ENCODE measurements around the gene CHN1. TPM values are rescaled to one million over a fixed set of nuclear protein-coding genes. Genes with fewer than 3 reads are reported as not detected.

Gene CHN1
- total RNA-seq, 4 donors from 2014 or later, result 7.8 to 9.7 (median 9.4) TPM

GRCh38 chr2:174778085-174778981 is 226.8 kb downstream of the CHN1 start:
- TF ChIP-seq POLR2A (IDR thresholded peaks at IDR 0.05) (no peak), CTCF (IDR thresholded peaks at IDR 0.05) (no peak)
- no peak overlapping the region for H3K27ac ChIP-seq
- intact Hi-C loops (cut with DNase I), result no loop called here
- H3K4me1 ChIP-seq, result peaks cover 0 to 4% of the 10 kb centered on the region in 2 donors
- H3K36me3 ChIP-seq, result no peaks in the 10 kb centered on the region
- DNase-seq, result peak; percentile 12 to 15
- no peaks in the 10 kb centered on the region for H3K27me3 ChIP-seq
- H3K9me3 ChIP-seq, result no peaks in the 10 kb centered on the region
- WGBS, 2 donors, result 74 to 77% methylated on average over 10 to 13 of the region's 13 CpGs
- no peak overlapping the region for H3K4me3 ChIP-seq (replicated peaks in 1 of 3)

DNA sequence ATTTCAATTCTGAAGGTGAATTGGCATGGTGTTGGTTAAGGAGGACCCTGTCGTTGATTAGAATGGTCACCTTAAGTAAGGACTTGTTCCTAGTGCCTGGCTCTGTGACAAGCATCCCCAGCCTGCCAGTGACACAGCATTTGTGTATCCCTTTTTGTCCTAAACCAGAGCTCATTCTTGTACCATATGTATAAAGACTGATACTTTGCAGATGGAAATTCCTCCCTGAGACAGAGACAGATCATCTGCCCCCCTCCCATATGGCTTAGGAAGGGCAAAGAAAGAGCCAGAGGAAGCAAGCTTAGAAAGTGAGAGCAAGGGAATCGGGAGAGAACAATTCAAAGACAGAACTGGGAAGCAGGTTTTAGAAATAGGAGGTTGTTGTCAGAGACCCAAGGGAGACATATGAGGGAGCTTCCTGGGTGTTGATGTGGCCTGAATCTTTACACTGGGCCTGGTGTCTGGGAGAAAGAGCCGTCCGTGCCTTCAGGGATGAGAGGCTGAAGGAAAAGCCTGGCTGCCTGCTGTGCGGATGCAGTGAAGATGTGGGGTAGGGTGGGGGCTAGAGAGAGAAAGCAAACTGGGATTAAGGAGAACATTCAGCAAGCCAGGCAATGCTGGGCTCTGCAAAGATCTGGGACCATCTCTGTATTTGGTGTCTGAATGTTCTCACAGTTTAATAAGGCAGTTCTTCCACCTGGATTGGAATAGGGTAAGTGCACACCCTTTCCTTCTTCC is 227.7 kb downstream of the CHN1 start:
- no peak for DNase-seq
- no peaks in the 10 kb centered on the region for H3K9me3 ChIP-seq
- 83 to 84% methylated on average over 5 of the region's 5 CpGs for WGBS, 2 donors
- no peaks in the 10 kb centered on the region for H3K36me3 ChIP-seq
- H3K27me3 ChIP-seq, result no peaks in the 10 kb centered on the region
- H3K4me1 ChIP-seq, result peaks cover 0 to 4% of the 10 kb centered on the region in 2 donors
- no peak for TF ChIP-seq CTCF (IDR thresholded peaks at IDR 0.05)
- no peak for TF ChIP-seq POLR2A (IDR thresholded peaks at IDR 0.05)
- H3K27ac ChIP-seq, result no peak overlapping the region
- intact Hi-C loops (cut with DNase I), result no loop called here
- H3K4me3 ChIP-seq (replicated peaks in 1 of 3), result no peak overlapping the region

- 81 to 83% methylated on average over 3 of the region's 3 CpGs for WGBS, 2 donors
- Histone ChIP-seq H3K4me3 (replicated peaks in 1 of 3) (no peak overlapping the region), H3K9me3 (no peaks in the 10 kb centered on the region), H3K36me3 (no peaks in the 10 kb centered on the region), H3K27ac (no peak overlapping the region), H3K4me1 (peaks cover 0 to 9% of the 10 kb centered on the region in 2 donors), H3K27me3 (no peaks in the 10 kb centered on the region)
- intact Hi-C loops (cut with DNase I), result no loop called here
- TF ChIP-seq POLR2A (IDR thresholded peaks at IDR 0.05) (no peak), CTCF (IDR thresholded peaks at IDR 0.05) (no peak)
- no peak for DNase-seq
Measured at GRCh38 chr2:174776675-174777074, 228.5 kb downstream of the CHN1 start.

GRCh38 chr2:174776223-174776622 is 229.0 kb downstream of the CHN1 start:
- H3K4me1 ChIP-seq, result peaks cover 0 to 12% of the 10 kb centered on the region in 2 donors
- intact Hi-C loops (cut with DNase I), result no loop called here
- H3K4me3 ChIP-seq (replicated peaks in 1 of 3), result no peak overlapping the region
- no peak for DNase-seq
- H3K36me3 ChIP-seq, result no peaks in the 10 kb centered on the region
- H3K27me3 ChIP-seq, result no peaks in the 10 kb centered on the region
- no peaks in the 10 kb centered on the region for H3K9me3 ChIP-seq
- TF ChIP-seq POLR2A (IDR thresholded peaks at IDR 0.05), result no peak
- no peak for TF ChIP-seq CTCF (IDR thresholded peaks at IDR 0.05)
- H3K27ac ChIP-seq, result no peak overlapping the region
- WGBS, 2 donors, result 77 to 81% methylated on average over 6 of the region's 6 CpGs

DNA sequence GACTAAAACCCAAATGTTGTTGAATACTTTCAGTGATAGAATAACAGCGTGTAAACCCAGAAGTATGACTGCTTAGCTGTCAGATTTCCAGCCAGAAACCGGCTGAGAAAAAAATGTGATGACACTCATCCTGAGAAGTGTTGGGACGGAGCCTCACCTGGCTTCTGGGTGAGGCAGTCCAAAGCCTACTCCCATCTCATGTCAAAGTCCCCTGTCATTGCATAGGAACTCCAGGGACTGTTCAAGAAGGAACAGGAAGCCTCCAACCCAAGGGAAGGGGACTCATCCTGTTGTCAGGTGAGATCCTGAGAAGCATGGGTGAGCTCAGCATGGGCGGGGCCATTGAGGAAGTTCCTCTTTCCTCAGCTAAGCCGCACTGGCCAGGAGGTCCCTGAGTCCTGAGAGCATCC is 229.6 kb downstream of the CHN1 start:
- Histone ChIP-seq H3K36me3 (no peaks in the 10 kb centered on the region), H3K4me3 (replicated peaks in 1 of 3) (no peak overlapping the region), H3K9me3 (no peaks in the 10 kb centered on the region), H3K27ac (no peak overlapping the region), H3K27me3 (no peaks in the 10 kb centered on the region), H3K4me1 (peaks cover 0 to 12% of the 10 kb centered on the region in 2 donors)
- intact Hi-C loops (cut with DNase I), result no loop called here
- no peak for DNase-seq
- 79 to 86% methylated on average over 3 to 4 of the region's 5 CpGs for WGBS, 2 donors
- TF ChIP-seq CTCF (IDR thresholded peaks at IDR 0.05) (no peak), POLR2A (IDR thresholded peaks at IDR 0.05) (no peak)

All from thyroid gland (tissue), 4 donors.